Esophagus muscularis mucosa (tissue), 4 donors: Measurements from ENCODE around the gene C12orf57. TPM values are rescaled to one million over a fixed set of nuclear protein-coding genes. Genes with fewer than 3 reads are reported as not detected.

Experiments used
- DNase-seq: peaks from one replicate; pipeline ENCODE4 v3.0.0-alpha.2; 2017; ENCODE audit errors: extremely low spot score
- H3K27ac ChIP-seq, 4 donors: fragments of 200-600 bp; sonication (generic); replicated peaks in 1 of 4; 1 replicate in 3 of 4; 2 replicates in 1 of 4; pipeline ENCODE4 v1.5.1; 2016 to 2019; ENCODE audit warnings: mild to moderate bottlenecking in 1 of 4
- H3K27me3 ChIP-seq, 4 donors: fragments of 200-600 bp; sonication (generic); one replicate each; pipeline versions ENCODE4 v1.5.1 to v1.6.0; 2016 to 2019
- H3K36me3 ChIP-seq, 4 donors: fragments of 200-600 bp; sonication (generic); one replicate each; pipeline ENCODE4 v1.5.1; 2016 to 2019
- H3K4me1 ChIP-seq, 4 donors: fragments of 200-600 bp; sonication (generic); one replicate each; pipeline ENCODE4 v1.5.1; 2016 to 2019
- H3K4me3 ChIP-seq, 4 donors: fragments of 200-600 bp; sonication (generic); 1 replicate in 2 of 4; 2 replicates in 2 of 4; pipeline ENCODE4 v1.5.1; 2016 to 2019; ENCODE audit warnings: mild to moderate bottlenecking in 4 of 4, moderate library complexity in 1 of 4
- H3K9me3 ChIP-seq, 4 donors: fragments of 200-600 bp; sonication (generic); 1 replicate in 3 of 4; 2 replicates in 1 of 4; pipeline ENCODE4 v1.5.1; 2016 to 2019
- CTCF ChIP-seq, 3 experiments: fragments of 200-600 bp in 2 of 3; fragments of 450-650 bp in 1 of 3; sonication (generic) in 2 of 3; IDR thresholded peaks; one replicate each; pipeline ENCODE4 v1.5.1; 2017 to 2019; ENCODE audit warnings: antibody characterized with exemption in 3 of 3, mild to moderate bottlenecking in 2 of 3, moderate library complexity in 1 of 3
- EP300 ChIP-seq: sonication (generic); formaldehyde crosslinking; IDR thresholded peaks from one replicate; pipeline ENCODE4 v1.6.1; 2017; ENCODE audit warnings: antibody characterized with exemption
- POLR2A ChIP-seq: fragments of 450-650 bp; IDR thresholded peaks from one replicate; pipeline ENCODE4 v1.6.1; 2017; ENCODE audit warnings: antibody characterized with exemption, moderate library complexity, mild to moderate bottlenecking, low read depth
- POLR2AphosphoS5 ChIP-seq, 2 donors: sonication (generic); formaldehyde crosslinking; IDR thresholded peaks; one replicate each; pipeline ENCODE4 v1.6.1; 2017; ENCODE audit warnings: antibody characterized with exemption in 2 of 2
- WGBS: methylation state at CpG from one replicate; pipeline ENCODE4 v1.1.5; 2018; 5-methylcytosine and 5-hydroxymethylcytosine counted together
- intact Hi-C: fragments of 100-400 bp; cut with DNase I; formaldehyde crosslinking; loops from one replicate; pipeline ENCODE4 v1.15.1; 2023
- total RNA-seq, 4 donors: library from RNA; depleted of rRNA; stranded (reverse); fragments of >200 nt; gene quantifications; one replicate each; pipeline versions ENCODE4 v1.1.0 to v1.2.1, GENCODE V29; 2016

C12orf57 gene
- total RNA-seq, 4 donors from 2014 or later: 307 to 437 (median 325) TPM

GRCh38 chr12:6915789-6916285, 28.0 kb upstream of the C12orf57 start:
- Histone ChIP-seq H3K36me3 (peaks cover 0 to 47% (median 19%) of the 10 kb centered on the region in 4 donors), H3K4me3 (peak overlapping the region in 2 of 4 donors; percentile 80 to 83), H3K27me3 (no peaks in the 10 kb centered on the region), H3K9me3 (no peaks in the 10 kb centered on the region), H3K4me1 (peaks cover 9 to 29% (median 24%) of the 10 kb centered on the region in 4 donors), H3K27ac (peak overlapping the region; percentile 19 to 90 (median 88))
- DNase-seq: no peak
- intact Hi-C loops: no loop called here
- TF ChIP-seq EP300 (no peak), POLR2AphosphoS5 (IDR thresholded peaks at IDR 0.05) (no peak), CTCF (IDR thresholded peaks at IDR 0.05) (no peak), POLR2A (no peak)
- WGBS: 83% methylated on average over 13 of the region's 14 CpGs

GRCh38 chr12:6916426-6917200, 27.2 kb upstream of the C12orf57 start:
- Histone ChIP-seq H3K27ac (peak overlapping the region in 3 of 4 donors; percentile 9 to 87 (median 19)), H3K4me1 (peaks cover 9 to 29% (median 24%) of the 10 kb centered on the region in 4 donors), H3K36me3 (peaks cover 0 to 55% (median 22%) of the 10 kb centered on the region in 4 donors), H3K27me3 (no peaks in the 10 kb centered on the region), H3K4me3 (no peak overlapping the region), H3K9me3 (no peaks in the 10 kb centered on the region)
- WGBS: 94% methylated on average over 11 of the region's 11 CpGs
- intact Hi-C loops: no loop called here
- no peak for TF ChIP-seq EP300
- no peak for TF ChIP-seq CTCF (IDR thresholded peaks at IDR 0.05)
- TF ChIP-seq POLR2AphosphoS5 (IDR thresholded peaks at IDR 0.05): no peak
- no peak for TF ChIP-seq POLR2A
- no peak for DNase-seq

- H3K36me3 ChIP-seq: peaks cover 0 to 66% (median 27%) of the 10 kb centered on the region in 4 donors
- H3K9me3 ChIP-seq: no peaks in the 10 kb centered on the region
- peak overlapping the region in 1 of 4 donors; percentile 10 for H3K27ac ChIP-seq
- peaks cover 9 to 29% (median 24%) of the 10 kb centered on the region in 4 donors for H3K4me1 ChIP-seq
- intact Hi-C loops: no loop called here
- 78% methylated on average over 14 of the region's 14 CpGs for WGBS
- no peaks in the 10 kb centered on the region for H3K27me3 ChIP-seq
- H3K4me3 ChIP-seq: no peak overlapping the region
- DNase-seq: no peak
- TF ChIP-seq POLR2AphosphoS5 (IDR thresholded peaks at IDR 0.05): no peak
- TF ChIP-seq EP300: no peak
- TF ChIP-seq CTCF (IDR thresholded peaks at IDR 0.05): no peak
- no peak for TF ChIP-seq POLR2A
These were observed 26.2 kb upstream of the C12orf57 start for GRCh38 chr12:6917491-6918231.

- Histone ChIP-seq H3K27ac (no peak overlapping the region), H3K27me3 (no peaks in the 10 kb centered on the region), H3K9me3 (no peaks in the 10 kb centered on the region), H3K36me3 (peaks cover 0 to 69% (median 28%) of the 10 kb centered on the region in 4 donors), H3K4me3 (no peak overlapping the region), H3K4me1 (peaks cover 15 to 29% (median 25%) of the 10 kb centered on the region in 4 donors)
- intact Hi-C loops: no loop called here
- TF ChIP-seq EP300 (no peak), CTCF (IDR thresholded peaks at IDR 0.05) (no peak), POLR2A (no peak), POLR2AphosphoS5 (IDR thresholded peaks at IDR 0.05) (no peak)
- DNase-seq: no peak
- WGBS: 69% methylated on average over 7 of the region's 7 CpGs
These were observed 24.2 kb upstream of the C12orf57 start for GRCh38 chr12:6919588-6919987.
